WTC11 (cell line): ENCODE results near the gene SPRR2G. TPM values are rescaled to one million over a fixed set of nuclear protein-coding genes. Genes with fewer than 3 reads are reported as not detected.

ENCODE experiments used
- ATAC-seq: fragments of 200-7000 bp; cut with Tn5 transposase; 2 replicates; pipeline ENCODE4 v1.10.0; 2021; ENCODE audit warnings: mild to moderate bottlenecking, moderate library complexity
- CTCF ChIA-PET: fragments of 300-600 bp; sonication (Branson Sonifier 250); formaldehyde crosslinking; loops from one replicate; lab custom pipeline; 2021; ENCODE audit warnings: antibody characterized with exemption; lab: Charles Lee
- POLR2A ChIA-PET: fragments of 350-600 bp; sonication (Branson Sonifier 250); formaldehyde crosslinking; loops from one replicate; lab custom pipeline; 2021; ENCODE audit warnings: antibody characterized with exemption; lab: Charles Lee
- DNase-seq: peaks from one replicate; pipeline ENCODE4 v3.0.0; 2021; ENCODE audit warnings: low spot score
- H3K27ac Mint-ChIP-seq: 2 replicates; pipeline ENCODE4 v1.8.0; 2021; ENCODE audit warnings: mixed read lengths
- H3K27me3 Mint-ChIP-seq: 2 replicates; pipeline ENCODE4 v1.8.0; 2021; ENCODE audit warnings: low read depth, mild to moderate bottlenecking, moderate library complexity, mixed read lengths
- H3K36me3 Mint-ChIP-seq: 2 replicates; pipeline ENCODE4 v1.8.0; 2021; ENCODE audit warnings: mixed read lengths
- H3K4me1 Mint-ChIP-seq: 2 replicates; pipeline ENCODE4 v1.8.0; 2022; ENCODE audit warnings: mixed read lengths
- H3K4me3 Mint-ChIP-seq: 2 replicates; pipeline ENCODE4 v1.8.0; 2021; ENCODE audit warnings: mild to moderate bottlenecking, moderate library complexity, mixed read lengths
- H3K9me3 Mint-ChIP-seq: 2 replicates; pipeline ENCODE4 v1.8.0; 2021; ENCODE audit warnings: mixed read lengths
- AR ChIP-seq: fragments of 250-450 bp; sonication (Bioruptor Pico); IDR thresholded peaks from 2 replicates; pipeline ENCODE4 v1.9.0; 2021; ENCODE audit warnings: mild to moderate bottlenecking
- ATF1 ChIP-seq: sonication (generic); formaldehyde crosslinking; IDR thresholded peaks from 2 replicates; pipeline ENCODE4 v1.8.1; 2023; ENCODE audit warnings: mild to moderate bottlenecking, moderate library complexity, missing genetic modification reagents
- E2F4 ChIP-seq: sonication (generic); formaldehyde crosslinking; IDR thresholded peaks from 2 replicates; pipeline ENCODE4 v1.8.1; 2022; ENCODE audit warnings: low read depth, mild to moderate bottlenecking, moderate library complexity, missing genetic modification reagents, borderline replicate concordance
- E2F5 ChIP-seq: sonication (generic); formaldehyde crosslinking; IDR thresholded peaks from 2 replicates; pipeline ENCODE4 v1.8.1; 2022; ENCODE audit warnings: mild to moderate bottlenecking, moderate library complexity, missing genetic modification reagents
- EMX1 ChIP-seq: fragments of 250-450 bp; sonication (Bioruptor Pico); IDR thresholded peaks from 2 replicates; pipeline ENCODE4 v1.8.0; 2021; ENCODE audit warnings: mild to moderate bottlenecking
- ERG ChIP-seq: fragments of 250-450 bp; sonication (Bioruptor Pico); IDR thresholded peaks from 2 replicates; pipeline ENCODE4 v1.8.0; 2021; ENCODE audit warnings: mild to moderate bottlenecking
- JAZF1 ChIP-seq: fragments of 250-450 bp; sonication (Bioruptor Pico); IDR thresholded peaks from 2 replicates; pipeline ENCODE4 v1.9.0; 2021; ENCODE audit warnings: moderate library complexity, mild to moderate bottlenecking, inconsistent platforms
- MXD4 ChIP-seq: fragments of 250-450 bp; sonication (Bioruptor Pico); IDR thresholded peaks from 2 replicates; pipeline ENCODE4 v1.8.0; 2021; ENCODE audit warnings: mild to moderate bottlenecking, moderate library complexity, borderline replicate concordance
- MYBL2 ChIP-seq: sonication (generic); formaldehyde crosslinking; IDR thresholded peaks from 2 replicates; pipeline ENCODE4 v1.8.1; 2023; ENCODE audit warnings: mild to moderate bottlenecking, moderate library complexity, missing genetic modification reagents
- NFATC4 ChIP-seq: fragments of 250-450 bp; sonication (Bioruptor Pico); IDR thresholded peaks from 2 replicates; pipeline ENCODE4 v1.9.0; 2021; ENCODE audit warnings: mild to moderate bottlenecking
- OVOL2 ChIP-seq: fragments of 250-450 bp; sonication (Bioruptor Pico); IDR thresholded peaks from 2 replicates; pipeline ENCODE4 v1.9.0; 2021; ENCODE audit warnings: mild to moderate bottlenecking, borderline replicate concordance
- SMAD3 ChIP-seq: sonication (generic); formaldehyde crosslinking; IDR thresholded peaks from 2 replicates; pipeline ENCODE4 v1.8.0; 2022; ENCODE audit warnings: missing genetic modification reagents, mild to moderate bottlenecking, borderline replicate concordance
- SP1 ChIP-seq: sonication (generic); formaldehyde crosslinking; conservative IDR thresholded peaks from 2 replicates; pipeline ENCODE4 v1.8.1; 2022; ENCODE audit warnings: missing genetic modification reagents
- TCF7 ChIP-seq: sonication (generic); formaldehyde crosslinking; IDR thresholded peaks from 2 replicates; pipeline ENCODE4 v1.8.0; 2022; ENCODE audit warnings: mild to moderate bottlenecking, low read depth, missing genetic modification reagents, moderate library complexity
- TP53 ChIP-seq: sonication (generic); formaldehyde crosslinking; IDR thresholded peaks from 2 replicates; pipeline ENCODE4 v1.8.1; 2023; ENCODE audit warnings: mild to moderate bottlenecking, missing genetic modification reagents
- ZNF232 ChIP-seq: sonication (generic); formaldehyde crosslinking; IDR thresholded peaks from 2 replicates; pipeline ENCODE4 v1.8.0; 2022; ENCODE audit warnings: mild to moderate bottlenecking, missing genetic modification reagents
- ZNF396 ChIP-seq: fragments of 250-450 bp; sonication (Bioruptor Pico); IDR thresholded peaks from 2 replicates; pipeline ENCODE4 v1.8.0; 2021; ENCODE audit warnings: mild to moderate bottlenecking, moderate library complexity, borderline replicate concordance
- ZNF423 ChIP-seq: fragments of 250-450 bp; sonication (Bioruptor Pico); IDR thresholded peaks from 2 replicates; pipeline ENCODE4 v2.1.2; 2022; ENCODE audit warnings: mild to moderate bottlenecking, moderate library complexity
- ZNF425 ChIP-seq: fragments of 250-450 bp; sonication (Bioruptor Pico); conservative IDR thresholded peaks from 2 replicates; pipeline ENCODE4 v1.9.0; 2021; ENCODE audit warnings: mild to moderate bottlenecking
- ZNF512 ChIP-seq: sonication (generic); formaldehyde crosslinking; IDR thresholded peaks from 2 replicates; pipeline ENCODE4 v1.8.1; 2022; ENCODE audit warnings: missing genetic modification reagents, borderline replicate concordance
- ZSCAN18 ChIP-seq: fragments of 250-450 bp; sonication (Bioruptor Pico); IDR thresholded peaks from 2 replicates; pipeline ENCODE4 v2.1.2; 2022; ENCODE audit warnings: mild to moderate bottlenecking, moderate library complexity
- total RNA-seq: library from RNA; stranded (reverse); gene quantifications from 3 replicates; pipeline ENCODE4 v1.2.3, GENCODE V29; 2021

SPRR2G gene
- total RNA-seq, 1 experiment from 2014 or later: not detected

- TF ChIP-seq JAZF1 (CRISPR knock-in tag): no peak
- TF ChIP-seq E2F4: no peak
- TF ChIP-seq ZNF423: no peak
- TF ChIP-seq OVOL2 (CRISPR knock-in tag): no peak
- TF ChIP-seq ZSCAN18: no peak
- no peak for TF ChIP-seq SMAD3 (CRISPR knock-in tag)
- no peak for TF ChIP-seq AR (CRISPR knock-in tag)
Observed at GRCh38 chr1:153155541-153155940, 4.9 kb upstream of the SPRR2G start (continued).

- DNase-seq: no peak
- peaks cover 9% of the 10 kb centered on the region for H3K9me3 Mint-ChIP-seq
- POLR2A ChIA-PET: no interaction called here
- CTCF ChIA-PET: interaction anchor here (1.2 kb wide), 1 partner anchor 40 kb away, joined by 4 read pairs; no protein-coding TSS in a partner anchor
- H3K36me3 Mint-ChIP-seq: peaks cover 3% of the 10 kb centered on the region
- H3K4me1 Mint-ChIP-seq: 0 out of 2 replicates have a peak, but pooled peaks cover under 1% of the 10 kb centered on the region
- H3K27me3 Mint-ChIP-seq: no peaks in the 10 kb centered on the region; the same call in 1 of the 2 replicates
- no peak overlapping the region for H3K4me3 Mint-ChIP-seq
- no peak for TF ChIP-seq SMAD3 (CRISPR knock-in tag)
- no peak for TF ChIP-seq ZNF512 (CRISPR knock-in tag)
- no peak for TF ChIP-seq SP1 (CRISPR knock-in tag)
- no peak for TF ChIP-seq ATF1 (CRISPR knock-in tag)
- TF ChIP-seq NFATC4: no peak
- TF ChIP-seq, all 79 proteins: peak for 0
- ATAC-seq: no peak
- no peak overlapping the region for H3K27ac Mint-ChIP-seq
Observed at GRCh38 chr1:153152481-153152880, 1.8 kb upstream of the SPRR2G start.

- no peak for DNase-seq
Observed at GRCh38 chr1:153141377-153141776, 9.3 kb downstream of the SPRR2G start.

More at GRCh38 chr1:153141377-153141776, 9.3 kb downstream of the SPRR2G start:
- no peak for ATAC-seq
- peaks cover 8% of the 10 kb centered on the region; the same call in 1 of the 2 replicates for H3K9me3 Mint-ChIP-seq
- no peak overlapping the region for H3K27ac Mint-ChIP-seq
- no peaks in the 10 kb centered on the region for H3K36me3 Mint-ChIP-seq
- TF ChIP-seq ZNF425 (CRISPR knock-in tag) (no peak), NFATC4 (no peak), ERG (CRISPR knock-in tag) (no peak), TCF7 (CRISPR knock-in tag) (no peak), EMX1 (CRISPR knock-in tag) (no peak), MXD4 (CRISPR knock-in tag) (no peak), ATF1 (CRISPR knock-in tag) (no peak), MYBL2 (CRISPR knock-in tag) (no peak), TP53 (CRISPR knock-in tag) (no peak), ZNF232 (CRISPR knock-in tag) (no peak), E2F5 (CRISPR knock-in tag) (no peak), ZNF396 (CRISPR knock-in tag) (no peak)
- ChIA-PET POLR2A (no interaction called here), CTCF (no interaction called here)
- no peak overlapping the region for H3K4me3 Mint-ChIP-seq
- no peaks in the 10 kb centered on the region for H3K27me3 Mint-ChIP-seq
- peaks cover 20% of the 10 kb centered on the region for H3K4me1 Mint-ChIP-seq
